22Rv1 (cell line): ENCODE measurements around the gene BACH2.

Source experiments
- ZFX ChIP-seq: fragments of 450-650 bp; IDR thresholded peaks from 2 replicates; pipeline ENCODE4 v1.6.1; 2017; ENCODE audit warnings: antibody characterized with exemption, borderline replicate concordance
- TF ChIP-seq, protein P1 (sequence below): fragments of 450-650 bp; IDR thresholded peaks from 2 replicates; pipeline ENCODE4 v1.5.1; 2017; ENCODE audit warnings: mild to moderate bottlenecking

DNA sequence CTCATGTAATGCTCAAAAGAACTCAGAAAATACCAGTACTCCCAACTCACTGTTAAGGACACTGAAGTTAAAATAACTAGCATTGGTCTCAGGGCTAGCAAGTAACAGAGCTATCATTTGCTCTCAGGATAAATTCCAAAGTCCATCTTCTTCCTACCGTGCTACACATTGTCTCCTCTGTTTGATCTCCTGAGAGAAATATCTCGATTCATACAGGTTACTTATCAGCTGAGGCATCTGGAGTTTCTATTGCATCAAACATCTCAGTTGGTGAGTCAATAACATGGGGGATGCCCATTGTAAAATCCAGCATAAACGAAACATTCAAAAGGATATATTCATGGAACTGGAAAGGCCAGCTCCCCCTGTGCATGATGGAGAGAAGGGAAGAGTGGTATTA, 147.4 kb downstream of the BACH2 start:
- TF ChIP-seq, protein P1, sequence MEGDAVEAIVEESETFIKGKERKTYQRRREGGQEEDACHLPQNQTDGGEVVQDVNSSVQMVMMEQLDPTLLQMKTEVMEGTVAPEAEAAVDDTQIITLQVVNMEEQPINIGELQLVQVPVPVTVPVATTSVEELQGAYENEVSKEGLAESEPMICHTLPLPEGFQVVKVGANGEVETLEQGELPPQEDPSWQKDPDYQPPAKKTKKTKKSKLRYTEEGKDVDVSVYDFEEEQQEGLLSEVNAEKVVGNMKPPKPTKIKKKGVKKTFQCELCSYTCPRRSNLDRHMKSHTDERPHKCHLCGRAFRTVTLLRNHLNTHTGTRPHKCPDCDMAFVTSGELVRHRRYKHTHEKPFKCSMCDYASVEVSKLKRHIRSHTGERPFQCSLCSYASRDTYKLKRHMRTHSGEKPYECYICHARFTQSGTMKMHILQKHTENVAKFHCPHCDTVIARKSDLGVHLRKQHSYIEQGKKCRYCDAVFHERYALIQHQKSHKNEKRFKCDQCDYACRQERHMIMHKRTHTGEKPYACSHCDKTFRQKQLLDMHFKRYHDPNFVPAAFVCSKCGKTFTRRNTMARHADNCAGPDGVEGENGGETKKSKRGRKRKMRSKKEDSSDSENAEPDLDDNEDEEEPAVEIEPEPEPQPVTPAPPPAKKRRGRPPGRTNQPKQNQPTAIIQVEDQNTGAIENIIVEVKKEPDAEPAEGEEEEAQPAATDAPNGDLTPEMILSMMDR: no peak
- no peak for TF ChIP-seq ZFX
